ENCODE measurements around the gene FARP1.
A peak's percentile ranks its signal among the peaks of the same experiment; 100 is the strongest.

The FARP1 gene

DNA sequence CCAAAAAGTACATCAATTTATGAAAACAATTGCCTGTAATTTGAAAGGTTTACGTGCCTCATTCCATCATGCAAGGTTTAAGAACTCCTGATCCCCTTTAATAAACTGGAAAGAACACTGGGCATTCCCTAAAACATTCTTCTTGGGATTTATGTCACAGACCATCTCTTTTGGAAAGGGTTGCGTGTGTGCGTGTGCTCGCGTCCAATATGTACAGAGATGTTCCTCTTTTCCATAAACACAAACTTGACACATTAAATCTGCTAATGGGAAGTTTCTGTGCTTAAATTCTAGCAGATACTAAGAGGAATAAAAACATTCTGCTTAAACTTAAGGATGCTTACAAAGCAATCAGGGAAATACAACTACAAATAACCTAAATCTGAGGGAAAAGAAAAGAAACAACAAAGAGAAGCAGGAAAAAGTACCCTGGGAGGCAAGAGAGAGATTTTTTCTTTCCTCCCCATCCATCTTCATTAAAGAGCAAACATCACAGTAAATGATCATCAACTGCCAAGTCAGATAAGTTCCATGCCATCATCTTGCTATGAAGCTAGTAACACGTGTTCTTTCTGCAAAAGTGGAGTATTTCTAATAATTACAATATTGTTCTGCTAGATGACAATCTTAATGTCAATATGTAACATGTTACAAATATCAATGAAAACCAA lies 350.3 kb downstream of the FARP1 start:
- no peak for DNase-seq

DNA sequence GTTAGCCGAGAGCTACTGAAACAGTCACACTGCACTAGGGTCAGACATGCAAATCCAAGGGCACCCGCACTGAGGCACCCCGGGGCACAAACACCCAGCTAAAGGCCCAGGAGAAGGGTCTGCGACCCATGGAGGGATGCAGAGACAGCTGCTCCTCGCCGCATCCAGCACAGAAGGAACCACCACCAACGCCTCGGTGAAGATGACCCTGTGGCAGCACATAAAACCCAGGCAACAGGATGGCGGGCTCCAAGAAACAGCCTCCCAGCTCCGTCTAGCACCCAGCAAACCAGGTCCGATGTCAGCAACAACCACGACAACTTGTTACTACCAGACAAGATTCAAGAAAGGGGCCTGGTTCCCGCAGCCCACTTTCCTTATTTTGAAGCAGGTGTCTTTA lies 351.9 kb downstream of the FARP1 start:
- no peak for DNase-seq

GRCh38 chr13:98495627-98496478 lies 353.0 kb downstream of the FARP1 start:
- no peak for DNase-seq

- no peak for DNase-seq
Measured at GRCh38 chr13:98496479-98496791, 353.5 kb downstream of the FARP1 start.

GRCh38 chr13:98496966-98497365 lies 354.1 kb downstream of the FARP1 start:
- DNase-seq: no peak

GRCh38 chr13:98500963-98501421 lies 358.1 kb downstream of the FARP1 start:
- no peak for DNase-seq

- DNase-seq: peak; percentile 32
Measured at GRCh38 chr13:98503175-98504028, 360.5 kb downstream of the FARP1 start.

GRCh38 chr13:98504029-98504351 lies 361.1 kb downstream of the FARP1 start:
- DNase-seq: no peak

- no peak for DNase-seq
Measured at GRCh38 chr13:98504371-98504963, 361.6 kb downstream of the FARP1 start.
